ENCODE data around the gene DUSP11.
"Not testable (repeated sequence)": the region's sequence is repeated elsewhere in the genome, so short reads cannot be mapped to it uniquely, and the experiment has no call there.

DUSP11 gene

DNA sequence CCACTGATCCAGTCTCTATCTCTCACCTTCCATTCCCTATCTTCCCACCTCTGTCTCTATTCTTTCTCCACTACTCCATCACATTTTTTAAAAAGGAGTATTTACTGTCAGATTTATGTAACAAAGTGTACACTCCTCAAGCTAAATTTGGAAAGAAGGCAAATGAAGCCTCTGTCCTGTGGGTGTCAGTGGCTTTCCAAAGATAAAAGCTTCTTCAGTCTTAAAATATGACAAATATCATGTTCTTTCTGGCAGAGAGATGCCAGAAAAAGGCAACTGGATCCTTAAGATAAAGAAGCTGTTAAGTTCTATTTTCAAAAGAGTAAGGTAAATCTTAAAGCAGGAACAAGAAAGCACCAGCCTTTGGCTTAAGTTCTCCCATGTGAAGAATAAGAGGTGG lies 7.1 kb downstream of the DUSP11 start:
- DNase-seq (ENCODE audit: low read depth in 3 of 3), result no peak

DNA sequence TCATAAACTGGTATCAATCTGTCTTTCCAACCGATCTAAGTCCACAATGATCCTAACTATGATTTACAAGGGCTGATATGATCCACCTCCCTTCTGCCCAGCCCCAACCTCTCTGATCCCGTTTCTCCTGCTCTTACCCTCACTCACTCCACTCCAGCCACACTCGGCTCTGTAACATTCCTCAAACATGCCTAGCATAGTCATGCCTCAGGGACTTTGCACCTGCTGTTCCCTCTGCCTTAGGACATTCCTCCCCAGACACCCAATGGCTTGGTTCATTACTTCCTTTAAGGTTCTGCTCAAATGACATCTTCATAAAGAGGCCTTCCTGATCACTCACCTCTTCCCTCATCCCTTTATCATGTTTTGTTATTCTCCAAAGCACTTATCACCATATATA lies 9.2 kb downstream of the DUSP11 start:
- no peak for DNase-seq (ENCODE audit: low read depth in 3 of 3)

DNA sequence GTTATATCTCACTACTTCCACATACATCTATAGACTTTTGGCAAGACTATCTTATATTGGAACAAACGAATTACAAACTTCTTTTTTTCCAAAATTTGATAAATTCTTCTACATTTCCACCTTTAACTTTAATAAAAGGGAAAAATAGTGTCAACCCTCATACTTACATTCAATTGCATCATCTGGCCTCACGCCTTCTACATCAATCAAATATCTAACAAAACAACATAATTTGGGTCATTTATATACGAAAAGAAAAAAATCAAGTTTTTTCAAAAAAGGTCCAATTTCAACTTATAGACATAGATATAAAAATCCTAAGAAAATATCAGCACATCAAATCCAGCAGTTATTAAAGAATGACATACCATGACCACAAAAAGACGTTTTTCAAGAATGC lies 12.9 kb downstream of the DUSP11 start:
- DNase-seq (ENCODE audit: low read depth in 3 of 3), result no peak

DNA sequence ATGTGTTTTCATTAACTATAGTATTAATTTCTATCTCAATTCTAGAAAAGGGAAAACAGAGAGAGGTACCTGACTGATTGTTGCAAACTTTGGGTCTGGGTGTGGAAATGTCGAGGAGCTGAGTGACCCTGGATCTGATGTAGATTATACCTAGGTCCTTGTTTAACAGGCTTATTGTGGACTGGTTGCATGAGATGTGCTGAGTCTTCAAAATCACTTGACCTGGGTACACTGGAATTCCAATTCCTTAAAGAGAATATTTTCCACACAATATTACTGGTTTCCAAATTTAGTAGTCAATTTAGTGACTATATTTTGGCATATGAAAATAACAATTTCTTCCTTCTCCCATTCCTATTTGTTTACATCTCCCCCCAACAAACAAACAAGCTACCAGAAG lies 13.6 kb downstream of the DUSP11 start:
- no peak for DNase-seq (ENCODE audit: low read depth in 3 of 3)

DNA sequence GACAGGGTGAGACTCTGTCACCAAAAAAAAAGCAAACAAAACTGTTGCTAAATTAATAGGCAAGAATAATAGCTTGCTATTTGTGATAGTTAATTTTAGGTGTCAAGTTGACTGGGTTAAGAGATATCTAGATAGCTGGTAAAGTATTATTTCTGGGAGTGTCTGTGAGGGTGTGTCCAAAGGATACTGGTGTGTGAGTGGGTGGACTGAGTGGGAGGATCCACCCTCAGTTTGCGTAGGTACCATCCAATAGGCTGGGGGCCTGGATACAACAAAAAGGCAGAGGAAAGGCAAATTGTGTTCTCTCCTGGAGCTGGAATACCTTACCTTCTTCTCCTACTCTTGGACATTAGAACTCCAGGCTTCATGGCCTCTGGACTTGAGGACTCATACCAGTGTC lies 15.0 kb downstream of the DUSP11 start:
- DNase-seq (ENCODE audit: low read depth in 3 of 3), result no peak

DNA sequence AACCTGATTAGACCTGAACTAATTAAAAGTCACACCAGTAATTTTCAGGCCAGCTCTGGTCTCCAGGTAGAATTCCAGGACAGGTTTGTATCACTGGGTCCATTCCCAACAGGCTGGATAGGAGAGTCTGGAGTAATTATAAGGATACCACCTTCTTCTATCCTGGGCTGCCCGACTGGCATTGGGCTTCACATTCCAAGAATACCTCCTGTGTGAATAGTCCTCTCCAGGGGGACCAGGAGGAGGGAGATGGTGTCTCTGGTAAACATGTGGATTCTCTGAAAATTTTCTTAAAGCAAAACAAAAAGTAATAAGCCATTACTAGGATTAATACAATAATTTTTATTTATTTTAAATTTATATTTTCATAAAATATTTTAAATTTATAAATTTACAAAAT lies 17.3 kb downstream of the DUSP11 start:
- DNase-seq (ENCODE audit: low read depth in 3 of 3), result no peak

DNA sequence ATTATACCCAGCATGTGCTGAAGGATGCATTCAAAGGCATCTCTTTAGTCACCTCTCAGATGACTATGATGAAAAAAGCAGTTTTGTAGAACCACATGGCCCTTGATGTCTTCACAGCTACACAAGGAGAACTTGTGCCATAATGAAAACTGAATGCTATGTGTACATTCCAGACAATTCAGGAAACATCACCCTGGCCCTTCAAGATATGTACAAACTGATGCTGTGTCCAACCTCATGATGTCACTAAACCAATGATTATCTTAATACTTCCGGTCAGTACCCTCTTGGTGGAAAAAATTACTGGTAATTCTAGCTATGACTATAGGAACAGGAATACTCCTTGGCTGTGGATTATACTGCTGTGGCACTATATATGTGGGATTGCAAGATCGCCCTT lies 20.0 kb downstream of the DUSP11 start:
- DNase-seq (ENCODE audit: low read depth in 3 of 3), result no peak

DNA sequence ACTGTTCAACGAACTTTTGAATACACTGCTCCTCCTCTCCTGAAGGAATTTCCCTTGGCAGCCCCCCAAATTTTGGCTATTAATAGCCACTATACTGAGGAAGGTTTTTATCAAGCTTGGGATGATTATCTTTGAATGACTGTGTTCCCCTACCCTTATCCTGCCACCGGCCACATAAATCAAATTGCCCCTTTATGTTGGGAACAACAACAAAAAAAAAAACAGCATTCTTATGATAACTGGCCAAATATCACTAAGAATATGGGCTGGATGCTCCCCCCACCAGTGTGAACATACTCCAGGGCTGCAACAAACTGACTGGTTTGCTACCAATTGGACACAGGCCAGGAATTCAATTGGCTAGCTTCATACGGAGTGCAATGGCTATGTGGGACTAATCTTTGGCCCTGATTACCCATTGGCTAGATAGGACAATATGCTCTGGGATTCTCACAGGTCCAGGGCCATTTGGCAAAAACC lies 20.6 kb downstream of the DUSP11 start:
- no peak for DNase-seq (ENCODE audit: low read depth in 3 of 3)

DNA sequence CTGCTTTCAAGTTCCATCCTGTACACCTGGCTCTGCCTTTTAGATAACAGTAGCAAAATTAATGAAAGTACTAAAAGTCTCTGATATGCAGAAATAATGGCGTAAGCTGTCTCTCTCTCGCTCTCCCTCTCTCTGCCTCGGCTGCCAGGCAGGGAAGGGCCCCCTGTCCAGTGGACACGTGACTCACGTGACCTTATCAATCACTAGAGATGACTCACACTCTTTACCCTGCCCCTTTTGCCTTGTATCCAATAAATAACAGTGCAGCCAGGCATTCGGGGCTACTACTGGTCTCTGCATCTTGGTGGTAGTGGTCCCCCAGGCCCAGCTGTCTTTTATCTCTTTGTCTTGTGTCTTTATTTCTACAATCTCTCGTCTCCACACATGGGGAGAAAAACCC lies 25.6 kb downstream of the DUSP11 start:
- DNase-seq (ENCODE audit: low read depth in 3 of 3), result not testable (repeated sequence)

DNA sequence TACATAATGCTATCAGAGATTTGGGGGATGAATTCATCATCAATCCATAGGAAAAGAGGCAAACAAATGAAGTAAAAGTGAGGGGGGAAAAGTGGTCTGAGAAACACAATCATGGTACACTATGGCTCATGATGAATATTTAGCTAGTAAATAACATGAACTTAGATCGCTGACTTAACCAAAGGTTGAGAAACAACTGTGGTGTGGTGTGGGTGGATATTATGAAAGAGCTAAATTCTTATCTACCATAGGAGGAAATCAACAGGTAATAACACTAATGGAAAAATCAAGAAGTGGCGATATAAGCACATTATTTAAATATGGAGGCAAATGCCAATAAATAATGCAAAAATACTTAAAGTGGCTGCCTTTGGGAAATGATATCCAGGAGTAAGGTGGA lies 30.6 kb downstream of the DUSP11 start:
- DNase-seq (ENCODE audit: low read depth in 3 of 3), result no peak

DNA sequence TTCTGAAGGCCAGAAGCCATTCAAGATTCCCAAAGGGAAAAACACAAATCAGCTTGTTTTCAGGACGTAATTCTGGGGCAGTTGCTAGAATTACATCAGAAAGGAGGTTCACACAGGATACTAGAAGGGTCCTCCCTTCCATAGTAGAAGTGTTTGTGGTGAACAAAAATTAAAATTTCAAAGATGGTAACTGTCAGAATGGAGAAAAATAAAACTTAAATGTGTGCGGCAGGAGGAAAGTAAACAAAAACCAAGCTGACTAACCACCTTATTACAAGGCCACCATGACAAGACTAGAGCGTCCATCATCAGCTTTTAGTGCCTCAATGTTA lies 33.1 kb downstream of the DUSP11 start:
- DNase-seq (ENCODE audit: low read depth in 3 of 3), result no peak

DNA sequence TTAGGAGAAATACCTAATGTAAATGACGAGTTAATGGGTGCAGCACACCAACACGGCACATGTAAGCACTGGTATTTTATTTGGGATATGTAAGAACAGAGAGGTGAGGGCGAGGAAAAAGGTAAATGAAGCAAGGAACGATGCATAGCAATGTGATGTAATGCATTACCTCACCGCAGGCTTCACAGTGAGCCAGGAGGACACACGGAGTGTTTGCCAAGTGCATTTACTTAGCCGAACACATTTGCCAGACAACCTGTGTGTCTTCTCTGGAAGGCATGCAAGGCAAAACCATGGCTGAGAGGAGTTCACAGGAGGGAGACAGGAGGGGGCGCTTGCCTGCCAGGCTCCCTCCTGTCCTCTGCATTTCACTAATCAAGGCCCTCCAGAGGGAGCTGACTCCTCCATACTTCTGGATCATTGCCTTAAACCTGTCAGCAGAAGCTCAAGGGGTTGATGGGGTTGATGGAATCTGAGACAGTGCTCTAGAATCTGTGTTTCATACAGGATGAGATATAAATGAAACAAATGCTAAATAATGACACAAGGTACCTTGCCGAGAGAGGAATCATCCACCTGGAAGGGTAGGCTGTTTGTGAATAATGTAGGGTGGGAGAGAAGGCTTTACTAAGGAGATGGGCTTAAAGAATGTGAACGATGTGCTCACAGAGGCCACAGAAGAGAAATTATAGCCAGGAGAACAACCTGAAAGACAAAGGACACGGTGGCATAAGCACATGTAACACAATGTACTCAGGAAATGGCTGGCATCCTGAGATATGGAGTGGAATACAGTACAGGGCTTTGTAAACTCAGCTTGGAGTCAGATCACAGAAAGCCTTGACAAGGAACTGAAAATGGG lies 33.7 kb downstream of the DUSP11 start:
- DNase-seq (ENCODE audit: low read depth in 3 of 3), result no peak

DNA sequence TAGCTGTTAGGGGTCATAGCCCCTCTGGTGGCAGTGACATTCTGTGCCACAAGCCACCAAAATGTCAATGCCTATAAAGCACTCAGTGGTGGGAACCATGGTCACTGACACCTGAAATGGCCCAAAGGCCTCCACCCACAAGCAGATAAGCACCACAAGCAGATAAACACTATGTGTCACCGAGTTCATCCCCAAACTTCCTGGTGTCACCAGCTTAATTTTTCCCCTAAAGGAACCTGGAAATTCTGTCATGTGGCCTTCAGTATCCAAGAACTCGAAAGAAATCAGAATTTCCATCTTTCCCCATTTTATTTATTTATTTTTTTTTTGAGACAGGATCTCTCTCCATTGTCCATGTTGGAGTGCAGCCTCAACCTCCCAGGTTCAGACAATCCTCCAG lies 39.1 kb downstream of the DUSP11 start:
- no peak for DNase-seq (ENCODE audit: low read depth in 3 of 3)

DNA sequence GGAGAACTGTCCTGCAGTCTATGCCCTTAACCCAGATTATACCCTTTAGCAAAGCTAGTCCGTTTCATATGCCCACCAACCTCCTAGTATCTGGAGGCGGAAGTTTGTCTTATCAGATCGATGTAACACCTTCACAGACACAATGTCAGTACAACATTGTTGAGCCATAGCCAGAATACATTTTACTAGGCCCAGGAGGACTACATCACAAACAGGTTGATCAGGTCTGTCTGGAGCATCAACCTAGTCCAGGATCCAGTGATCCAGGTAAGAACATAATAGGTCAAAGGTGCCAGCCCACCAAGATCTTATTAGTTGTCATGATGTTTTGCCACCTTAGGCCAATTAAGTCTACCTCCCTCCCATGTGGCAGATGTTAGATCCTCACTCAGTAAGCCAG lies 40.8 kb downstream of the DUSP11 start:
- DNase-seq (ENCODE audit: low read depth in 3 of 3), result no peak

DNA sequence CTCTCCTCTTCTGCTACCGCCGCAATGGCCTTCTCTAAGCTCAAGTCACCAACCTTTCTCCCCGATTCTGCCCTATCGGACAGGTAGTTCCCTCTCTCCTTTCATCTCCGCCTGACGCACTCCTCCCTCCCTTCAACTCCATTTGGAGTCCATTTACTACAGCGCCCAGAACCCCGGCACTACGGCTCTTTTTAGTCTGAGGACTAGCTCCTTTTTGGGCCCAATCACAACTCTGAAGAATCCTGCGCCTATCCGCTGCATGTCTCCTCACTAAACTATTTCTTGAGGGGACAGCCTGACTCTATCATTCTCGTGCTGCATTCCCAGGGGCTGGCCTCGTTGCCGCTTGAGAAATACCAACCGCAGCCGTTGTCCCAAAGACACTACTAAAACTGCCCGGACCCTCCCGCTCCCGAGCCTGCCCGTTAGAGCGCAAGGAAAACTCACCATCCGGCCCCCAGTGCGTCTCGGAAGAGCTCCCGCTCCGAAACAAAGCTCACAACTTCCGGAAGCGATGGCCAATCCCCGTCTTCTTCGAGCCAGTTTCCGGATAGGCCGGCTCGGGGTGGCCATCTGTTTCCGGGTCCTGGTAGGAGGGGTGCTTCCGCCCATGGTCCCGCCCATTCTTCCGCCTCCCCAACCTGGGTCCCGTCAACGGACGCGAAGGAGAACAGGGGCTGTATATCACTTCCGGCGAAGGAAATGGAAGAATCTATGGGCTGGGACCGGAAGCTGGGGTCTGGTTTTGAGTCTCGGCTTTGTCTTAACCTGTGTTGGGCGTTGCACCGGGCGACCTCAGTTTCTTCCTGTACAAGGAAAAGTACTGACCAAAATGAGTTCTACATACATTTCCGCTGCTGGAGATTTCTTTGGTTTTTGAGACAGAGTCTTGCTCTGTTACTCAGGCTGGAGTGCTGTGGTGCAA lies 42.8 kb downstream of the DUSP11 start, which contains the start of gene TPRKB:
TSS of gene TPRKB (minus strand) at position 491 of the 925 bp plus-strand sequence. CDS start 2,776 bp downstream, outside the sequence.
- peak; percentile 85 to 88 (median 86) for DNase-seq (ENCODE audit: low read depth in 3 of 3)

DNA sequence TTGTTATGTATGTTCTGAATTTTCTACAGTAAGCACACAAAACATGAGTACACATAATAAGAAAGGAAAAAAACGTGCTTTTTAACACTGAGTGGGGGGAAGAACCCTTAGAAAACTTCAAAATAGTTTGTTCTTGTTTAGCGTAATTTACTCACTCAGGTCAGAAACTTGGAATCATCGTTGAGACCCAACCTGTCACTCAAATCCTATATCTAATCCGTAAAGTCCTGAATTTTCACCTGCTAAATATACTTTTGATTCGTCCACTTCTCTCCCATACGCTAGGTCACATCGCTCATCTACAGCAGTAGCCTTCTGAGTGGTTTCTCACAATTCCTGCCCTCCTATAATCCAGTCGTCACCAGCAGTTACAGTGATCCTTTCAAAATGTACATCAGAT lies 43.5 kb downstream of the DUSP11 start:
- no peak for DNase-seq (ENCODE audit: low read depth in 3 of 3)

DNA sequence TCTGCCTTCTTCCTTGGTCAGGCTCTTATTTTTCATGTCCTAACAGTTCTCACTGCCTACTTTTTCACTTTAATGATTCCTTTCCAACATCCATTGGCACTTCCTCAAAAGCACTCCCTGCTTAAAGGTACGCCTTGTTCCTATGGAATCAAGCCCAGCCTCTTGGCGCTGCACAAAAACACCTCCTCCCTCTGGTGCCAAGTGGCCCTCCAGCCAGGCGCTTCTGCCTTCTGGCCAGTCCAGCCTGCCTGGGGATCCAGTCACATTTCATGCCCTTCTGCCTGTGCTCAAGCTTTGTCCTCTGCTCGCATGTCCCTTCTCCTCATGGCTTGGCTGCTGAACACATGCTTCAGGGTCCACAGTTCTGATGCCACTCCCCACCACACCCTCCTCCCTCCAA lies 49.1 kb downstream of the DUSP11 start:
- no peak for DNase-seq (ENCODE audit: low read depth in 3 of 3)

DNA sequence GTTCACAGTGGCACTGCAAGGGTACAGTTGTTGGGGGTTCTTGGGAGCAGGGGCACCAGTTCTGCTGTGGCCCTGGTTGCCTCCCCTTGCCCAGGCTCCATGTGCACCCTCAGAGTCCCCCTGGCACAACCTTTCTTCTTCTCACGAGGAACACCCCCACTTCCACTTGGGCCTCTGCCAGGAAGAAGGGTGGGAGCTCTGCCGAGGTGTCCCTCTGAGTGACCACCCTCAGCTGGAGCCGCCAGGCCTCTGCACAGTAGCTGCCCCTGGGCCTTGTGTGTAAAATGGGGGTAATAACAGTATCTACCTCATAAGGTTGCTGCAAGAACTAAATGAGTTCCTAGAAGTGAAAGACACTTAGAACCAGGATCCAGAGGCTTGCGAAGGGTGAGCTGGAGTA lies 51.2 kb downstream of the DUSP11 start:
- no peak for DNase-seq (ENCODE audit: low read depth in 3 of 3)

DNA sequence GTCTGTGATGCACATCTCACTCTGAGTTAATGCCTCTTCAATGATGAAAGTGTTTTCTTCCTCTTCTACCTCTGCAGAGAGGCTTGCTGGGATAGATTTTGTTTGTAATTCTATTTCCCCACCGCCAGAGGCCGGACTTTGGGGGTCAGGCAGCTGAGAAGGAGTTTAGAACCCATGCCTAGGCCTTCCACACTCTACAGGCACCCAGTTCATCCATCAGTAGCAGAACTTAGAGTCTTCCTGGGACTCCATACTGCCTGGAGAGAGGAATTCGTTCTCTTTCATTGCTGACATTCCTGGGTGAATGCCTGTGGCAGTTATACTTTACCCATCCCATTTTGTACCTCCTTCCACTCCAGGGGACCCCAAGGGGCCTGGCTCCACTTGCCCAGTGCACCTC lies 51.9 kb downstream of the DUSP11 start:
- DNase-seq (ENCODE audit: low read depth in 3 of 3), result no peak

DNA sequence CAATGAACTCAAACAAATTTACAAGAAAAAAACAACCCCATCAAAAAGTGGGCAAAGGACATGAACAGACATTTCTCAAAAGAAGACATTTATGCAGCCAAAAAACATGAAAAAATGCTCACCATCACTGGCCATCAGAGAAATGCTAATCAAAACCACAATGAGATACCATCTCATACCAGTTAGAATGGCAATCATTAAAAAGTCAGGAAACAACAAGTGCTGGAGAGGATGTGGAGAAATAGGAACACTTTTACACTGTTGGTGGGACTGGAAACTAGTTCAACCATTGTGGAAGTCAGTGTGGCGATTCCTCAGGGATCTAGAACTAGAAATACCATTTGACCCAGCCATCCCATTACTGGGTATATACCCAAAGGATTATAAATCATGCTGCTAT lies 53.2 kb downstream of the DUSP11 start:
- not testable (repeated sequence) for DNase-seq (ENCODE audit: low read depth in 3 of 3)

DNA sequence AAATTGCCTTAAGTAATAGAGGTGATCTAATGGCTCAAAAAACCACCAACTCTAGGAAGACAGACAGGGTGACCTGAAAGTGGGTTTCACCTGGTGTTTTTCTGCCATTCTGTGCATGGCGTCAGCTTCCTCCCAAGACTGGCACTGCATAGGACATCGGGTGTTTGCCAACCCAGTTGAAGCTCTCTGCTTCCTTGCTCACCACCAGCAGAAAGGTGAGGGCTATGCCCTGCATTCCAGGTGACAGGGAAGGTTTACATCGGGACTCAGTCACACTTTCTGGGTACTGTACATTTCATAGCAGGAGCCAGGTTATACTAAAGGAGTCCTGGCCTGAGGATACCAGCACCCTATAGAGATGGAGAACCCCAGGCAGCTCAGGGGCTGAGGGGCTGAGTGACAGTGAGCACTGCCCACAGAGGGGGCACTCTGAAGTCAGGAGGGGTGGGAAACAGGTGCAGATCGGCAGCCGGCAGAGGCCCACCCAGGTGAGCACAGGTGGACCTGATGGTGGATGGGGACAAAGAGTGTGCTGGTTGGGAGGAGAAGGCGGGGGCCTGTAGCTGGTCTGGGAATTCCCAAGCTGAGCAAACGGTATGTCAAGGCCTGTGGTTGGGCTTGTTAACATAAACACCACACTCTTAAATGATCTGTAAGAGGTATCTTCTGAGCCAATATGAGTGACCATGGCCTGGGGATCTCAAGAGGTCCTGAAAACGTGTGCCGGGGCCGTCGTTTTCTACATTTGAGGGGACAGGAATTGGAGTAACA lies 60.9 kb downstream of the DUSP11 start:
- DNase-seq (ENCODE audit: low read depth in 3 of 3), result no peak

DNA sequence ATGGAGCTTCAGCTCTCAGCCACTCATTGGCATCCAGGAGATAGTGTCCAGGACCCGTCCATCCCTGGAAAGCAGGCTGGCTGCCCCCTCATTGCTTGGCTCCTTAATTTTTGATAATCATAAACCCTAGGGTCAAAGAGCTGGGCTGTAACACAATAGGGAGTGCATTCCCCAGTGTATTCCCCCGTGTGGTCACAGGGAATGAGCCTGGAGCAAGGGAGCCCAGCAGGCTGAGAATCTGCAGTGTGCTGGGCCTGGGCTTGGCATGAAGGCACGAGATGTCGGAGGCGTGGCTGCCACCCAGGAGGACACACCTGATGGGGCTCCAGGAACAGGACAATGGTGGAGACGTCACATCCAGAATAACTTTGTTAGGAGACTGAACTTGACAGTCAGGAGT lies 61.5 kb downstream of the DUSP11 start:
- no peak for DNase-seq (ENCODE audit: low read depth in 3 of 3)

Measured in stimulated activated CD4-positive, alpha-beta T cell treated with anti-CD3 and anti-CD28 coated beads, TNF-alpha, amount 100 ng/mL, for 4 hours (primary cell).